Measurements from ENCODE around the gene GNA12.

GNA12 gene

GRCh38 chr7:2884161-2884560 is 40.1 kb upstream of the GNA12 start:
- H3K4me3 ChIP-seq (ENCODE audit: low read depth, low read length): no peak overlapping the region
- no peak for DNase-seq (ENCODE audit: low read depth, low spot score)
- ChIA-PET CTCF (interaction anchor here (1.6 to 2.1 kb wide), 2 partner anchors 8 to 271 kb away, joined by 6 to 9 read pairs; no protein-coding TSS in a partner anchor), POLR2A (no interaction called here)
- TF ChIP-seq, protein P1, sequence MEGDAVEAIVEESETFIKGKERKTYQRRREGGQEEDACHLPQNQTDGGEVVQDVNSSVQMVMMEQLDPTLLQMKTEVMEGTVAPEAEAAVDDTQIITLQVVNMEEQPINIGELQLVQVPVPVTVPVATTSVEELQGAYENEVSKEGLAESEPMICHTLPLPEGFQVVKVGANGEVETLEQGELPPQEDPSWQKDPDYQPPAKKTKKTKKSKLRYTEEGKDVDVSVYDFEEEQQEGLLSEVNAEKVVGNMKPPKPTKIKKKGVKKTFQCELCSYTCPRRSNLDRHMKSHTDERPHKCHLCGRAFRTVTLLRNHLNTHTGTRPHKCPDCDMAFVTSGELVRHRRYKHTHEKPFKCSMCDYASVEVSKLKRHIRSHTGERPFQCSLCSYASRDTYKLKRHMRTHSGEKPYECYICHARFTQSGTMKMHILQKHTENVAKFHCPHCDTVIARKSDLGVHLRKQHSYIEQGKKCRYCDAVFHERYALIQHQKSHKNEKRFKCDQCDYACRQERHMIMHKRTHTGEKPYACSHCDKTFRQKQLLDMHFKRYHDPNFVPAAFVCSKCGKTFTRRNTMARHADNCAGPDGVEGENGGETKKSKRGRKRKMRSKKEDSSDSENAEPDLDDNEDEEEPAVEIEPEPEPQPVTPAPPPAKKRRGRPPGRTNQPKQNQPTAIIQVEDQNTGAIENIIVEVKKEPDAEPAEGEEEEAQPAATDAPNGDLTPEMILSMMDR (IDR thresholded peaks at IDR 0.05; ENCODE audit: insufficient read depth, low read length, missing control alignments): no peak

DNA sequence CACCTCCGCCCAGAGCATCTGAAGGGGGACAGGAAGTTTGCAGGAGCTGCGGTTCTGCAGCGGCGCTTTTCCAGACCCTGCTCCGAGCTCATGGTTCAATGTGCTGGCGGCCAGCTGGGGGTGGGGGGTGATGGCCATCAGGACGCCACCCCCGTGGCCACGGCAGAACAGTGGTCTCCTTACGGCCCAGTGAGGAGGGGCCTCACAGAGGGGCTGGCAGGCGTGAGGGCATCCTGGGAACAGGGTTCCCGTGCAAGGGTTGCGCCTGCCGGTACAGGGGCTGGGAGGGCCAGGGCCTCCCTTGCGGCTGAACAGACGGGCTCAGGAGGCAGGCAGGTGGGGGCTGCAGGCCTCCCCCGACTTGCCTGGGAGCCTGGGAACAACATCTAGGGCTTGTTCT is 39.0 kb upstream of the GNA12 start:
- TF ChIP-seq, protein P1 (IDR thresholded peaks at IDR 0.05; ENCODE audit: insufficient read depth, low read length, missing control alignments): no peak
- no peak overlapping the region for H3K4me3 ChIP-seq (ENCODE audit: low read depth, low read length)
- DNase-seq (ENCODE audit: low read depth, low spot score): no peak
- ChIA-PET POLR2A (no interaction called here), CTCF (interaction anchor here (2.8 kb wide), 1 partner anchor 18 kb away, joined by 13 read pairs; no protein-coding TSS in a partner anchor)

DNA sequence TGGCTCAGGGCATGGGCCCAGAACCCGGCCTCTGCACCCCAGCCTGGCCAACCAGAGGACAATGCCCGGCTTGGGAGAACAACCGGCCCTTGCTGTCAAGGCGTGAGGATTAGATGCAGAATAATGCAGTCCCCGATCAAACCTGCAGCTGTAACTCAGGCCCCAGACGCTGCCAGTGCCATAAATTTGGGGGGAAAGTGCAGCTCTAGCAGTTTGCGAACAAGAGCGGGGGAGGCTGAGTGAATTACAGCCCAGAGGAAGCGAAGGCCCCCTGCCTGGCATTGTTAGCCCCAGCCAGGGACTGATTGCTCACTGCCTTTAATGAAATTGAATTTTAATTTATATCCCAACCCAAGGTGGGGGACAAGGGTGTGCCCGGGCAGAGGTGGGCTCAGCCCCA is 38.0 kb upstream of the GNA12 start:
- TF ChIP-seq, protein P1 (IDR thresholded peaks at IDR 0.05; ENCODE audit: insufficient read depth, low read length, missing control alignments): no peak
- no peak for DNase-seq (ENCODE audit: low read depth, low spot score)
- CTCF ChIA-PET: interaction anchor here (2.8 kb wide), 1 partner anchor 17 kb away, joined by 13 read pairs; no protein-coding TSS in a partner anchor
- no peak overlapping the region for H3K4me3 ChIP-seq (ENCODE audit: low read depth, low read length)
- POLR2A ChIA-PET: no interaction called here

GRCh38 chr7:2880874-2881533 is 36.9 kb upstream of the GNA12 start:
- ChIA-PET POLR2A (no interaction called here), CTCF (interaction anchor here (1.2 to 2.8 kb wide), 2 partner anchors 16 to 274 kb away, joined by 7 to 13 read pairs; no protein-coding TSS in a partner anchor)
- H3K4me3 ChIP-seq (ENCODE audit: low read depth, low read length): no peak overlapping the region
- DNase-seq (ENCODE audit: low read depth, low spot score): no peak
- TF ChIP-seq, protein P1 (IDR thresholded peaks at IDR 0.05; ENCODE audit: insufficient read depth, low read length, missing control alignments): no peak

GRCh38 chr7:2880051-2880450 is 35.9 kb upstream of the GNA12 start:
- POLR2A ChIA-PET: no interaction called here
- no peak for DNase-seq (ENCODE audit: low read depth, low spot score)

DNA sequence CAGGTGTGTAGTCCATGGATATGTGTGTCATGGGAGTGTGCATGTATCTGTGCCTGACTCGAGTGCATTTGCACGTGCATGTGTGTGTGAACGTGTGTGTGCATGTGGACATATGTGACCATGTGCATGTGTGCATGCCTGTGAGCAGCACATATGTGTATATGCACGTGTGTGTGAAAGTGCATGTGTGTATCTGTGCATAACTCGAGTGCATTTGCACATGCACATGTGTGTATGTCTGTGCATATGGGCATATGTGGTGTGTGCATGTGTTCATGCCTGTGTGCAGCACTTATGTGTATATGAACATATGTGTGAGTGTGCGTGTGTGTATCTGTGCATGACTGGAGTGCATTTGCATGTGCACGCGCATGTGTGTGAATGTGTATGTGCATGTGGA is 35.2 kb upstream of the GNA12 start:
- ChIA-PET CTCF (no interaction called here), POLR2A (no interaction called here)
- no peak overlapping the region for H3K4me3 ChIP-seq (ENCODE audit: low read depth, low read length)
- DNase-seq (ENCODE audit: low read depth, low spot score): no peak
- TF ChIP-seq, protein P1 (IDR thresholded peaks at IDR 0.05; ENCODE audit: insufficient read depth, low read length, missing control alignments): no peak

More at GRCh38 chr7:2880051-2880450, 35.9 kb upstream of the GNA12 start:
- no peak overlapping the region for H3K4me3 ChIP-seq (ENCODE audit: low read depth, low read length)
- TF ChIP-seq, protein P1 (IDR thresholded peaks at IDR 0.05; ENCODE audit: insufficient read depth, low read length, missing control alignments): no peak
- CTCF ChIA-PET: no interaction called here
